ENCODE data around the gene RRAS2. TPM values are rescaled to one million over a fixed set of nuclear protein-coding genes. Genes with fewer than 3 reads are reported as not detected.

The RRAS2 gene
- total RNA-seq, 2 donors from 2014 or later: 75.1 to 99.7 TPM

- H3K27me3 Mint-ChIP-seq (ENCODE audit: insufficient read depth): no peaks in the 10 kb centered on the region
- no peaks in the 10 kb centered on the region for H3K36me3 ChIP-seq (ENCODE audit: control insufficient read depth, insufficient read depth, low read length)
- no peaks in the 10 kb centered on the region for H3K4me1 ChIP-seq (ENCODE audit: control insufficient read depth, insufficient read depth, low read length)
- no peak overlapping the region for H3K4me3 ChIP-seq (ENCODE audit: low read length)
- no peaks in the 10 kb centered on the region for H3K9me3 ChIP-seq (ENCODE audit: control insufficient read depth, low read length)
- no peak overlapping the region for H3K4me3 Mint-ChIP-seq
- no peak overlapping the region for H3K27ac Mint-ChIP-seq
- WGBS, 2 experiments (ENCODE audit: insufficient coverage in 1 of 2, insufficient read length in 1 of 2): 89 to 100% methylated on average over 2 to 5 of the region's 6 CpGs
- H3K36me3 Mint-ChIP-seq (ENCODE audit: low read depth): peaks cover 2% of the 10 kb centered on the region
- no peak for DNase-seq
- H3K27ac ChIP-seq (ENCODE audit: low read depth, low read length): no peak overlapping the region
- H3K4me1 Mint-ChIP-seq: peaks cover 33% of the 10 kb centered on the region
- H3K9ac ChIP-seq (ENCODE audit: extremely low read depth, low read length, poor library complexity, severe bottlenecking): no peak overlapping the region
- H3K27me3 ChIP-seq (ENCODE audit: control insufficient read depth, insufficient read depth, low read length, poor library complexity, severe bottlenecking): no peaks in the 10 kb centered on the region
- H3K9me3 Mint-ChIP-seq: peaks cover 2% of the 10 kb centered on the region
- no peak for TF ChIP-seq CTCF (conservative IDR thresholded peaks at IDR 0.05)
These were observed 27.4 kb downstream of the RRAS2 start for GRCh38 chr11:14331476-14332136.

- WGBS, 2 experiments (ENCODE audit: insufficient coverage in 1 of 2, insufficient read length in 1 of 2): 85 to 93% methylated on average over 2 of the region's 2 CpGs
- no peaks in the 10 kb centered on the region for H3K27me3 Mint-ChIP-seq (ENCODE audit: insufficient read depth)
- H3K4me1 ChIP-seq (ENCODE audit: control insufficient read depth, insufficient read depth, low read length): no peaks in the 10 kb centered on the region
These were observed 28.1 kb downstream of the RRAS2 start for GRCh38 chr11:14330881-14331280.

GRCh38 chr11:14329702-14330101 is 29.3 kb downstream of the RRAS2 start:
- WGBS, 2 experiments (ENCODE audit: insufficient coverage in 1 of 2, insufficient read length in 1 of 2): 80 to 91% methylated on average over 1 to 2 of the region's 2 CpGs
- no peak overlapping the region for H3K9ac ChIP-seq (ENCODE audit: extremely low read depth, low read length, poor library complexity, severe bottlenecking)
- no peak for DNase-seq
- Mint-ChIP-seq H3K27me3 (ENCODE audit: insufficient read depth) (no peaks in the 10 kb centered on the region), H3K4me3 (no peak overlapping the region), H3K27ac (peak overlapping the region; percentile 81), H3K9me3 (no peaks in the 10 kb centered on the region), H3K4me1 (peaks cover 18% of the 10 kb centered on the region), H3K36me3 (ENCODE audit: low read depth) (no peaks in the 10 kb centered on the region)
- H3K27ac ChIP-seq (ENCODE audit: low read depth, low read length): no peak overlapping the region
- no peak overlapping the region for H3K4me3 ChIP-seq (ENCODE audit: low read length)
- H3K27me3 ChIP-seq (ENCODE audit: control insufficient read depth, insufficient read depth, low read length, poor library complexity, severe bottlenecking): no peaks in the 10 kb centered on the region
- no peaks in the 10 kb centered on the region for H3K36me3 ChIP-seq (ENCODE audit: control insufficient read depth, insufficient read depth, low read length)
- no peak for TF ChIP-seq CTCF (conservative IDR thresholded peaks at IDR 0.05)
- H3K4me1 ChIP-seq (ENCODE audit: control insufficient read depth, insufficient read depth, low read length): no peaks in the 10 kb centered on the region
- no peaks in the 10 kb centered on the region for H3K9me3 ChIP-seq (ENCODE audit: control insufficient read depth, low read length)

More at GRCh38 chr11:14330881-14331280, 28.1 kb downstream of the RRAS2 start:
- Histone ChIP-seq H3K27me3 (ENCODE audit: control insufficient read depth, insufficient read depth, low read length, poor library complexity, severe bottlenecking) (no peaks in the 10 kb centered on the region), H3K36me3 (ENCODE audit: control insufficient read depth, insufficient read depth, low read length) (no peaks in the 10 kb centered on the region), H3K27ac (ENCODE audit: low read depth, low read length) (no peak overlapping the region), H3K9me3 (ENCODE audit: control insufficient read depth, low read length) (no peaks in the 10 kb centered on the region), H3K4me3 (ENCODE audit: low read length) (no peak overlapping the region), H3K9ac (ENCODE audit: extremely low read depth, low read length, poor library complexity, severe bottlenecking) (no peak overlapping the region)
- Mint-ChIP-seq H3K4me3 (no peak overlapping the region), H3K4me1 (peaks cover 26% of the 10 kb centered on the region), H3K9me3 (no peaks in the 10 kb centered on the region), H3K27ac (peak overlapping the region; percentile 27), H3K36me3 (ENCODE audit: low read depth) (no peaks in the 10 kb centered on the region)
- no peak for TF ChIP-seq CTCF (conservative IDR thresholded peaks at IDR 0.05)
- DNase-seq: no peak
